Measurements from ENCODE around the gene HEMK1. TPM values are rescaled to one million over a fixed set of nuclear protein-coding genes. Genes with fewer than 3 reads are reported as not detected.

Gene HEMK1
- total RNA-seq, 1 donor from 2014 or later = 15.2 TPM

DNA sequence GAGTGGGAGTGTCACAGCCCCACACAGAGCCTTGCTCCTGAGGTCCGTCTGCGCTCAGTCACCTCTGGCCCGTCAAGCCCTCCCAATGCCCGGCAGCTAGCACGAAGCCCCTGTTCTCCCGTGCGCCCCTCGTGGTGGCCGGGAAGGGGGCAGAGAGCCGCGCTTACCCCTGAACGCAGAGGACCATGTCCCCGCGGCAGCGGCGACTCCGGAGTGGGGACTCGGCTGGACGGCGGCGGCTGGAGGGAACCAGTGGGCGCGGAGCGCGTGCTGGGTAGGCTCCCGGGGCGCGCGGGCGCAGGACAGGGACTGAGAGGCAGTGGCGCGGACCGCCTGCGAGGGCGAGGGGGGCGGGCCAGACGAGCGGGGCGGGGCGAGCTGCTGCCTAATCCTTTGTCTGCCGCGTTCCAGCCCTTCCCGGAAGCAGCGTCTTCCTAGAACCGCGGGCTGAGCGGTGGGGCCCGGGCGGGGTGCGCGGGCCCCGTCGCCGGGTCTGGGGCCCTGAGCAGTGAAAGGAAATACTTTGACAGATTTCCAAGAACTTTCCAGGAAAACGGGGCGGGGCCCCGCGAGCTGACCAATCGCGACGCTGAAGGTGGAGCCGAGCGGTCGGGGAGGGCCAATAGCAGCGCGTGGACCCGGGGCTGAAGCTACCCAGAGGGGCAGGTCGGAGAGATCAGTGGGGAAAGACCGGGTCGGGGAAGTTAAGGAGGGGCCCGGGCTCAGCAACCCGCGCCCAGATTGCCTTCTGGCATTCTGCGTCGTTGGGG is 42.3 kb downstream of the HEMK1 start, which contains the start of gene CISH:
CISH (minus strand) TSS at position 311 of the 770 bp plus-strand sequence; CDS start at position 187, 124 bp downstream.
- H3K9me3 Mint-ChIP-seq (ENCODE audit: low read depth) = no peaks in the 10 kb centered on the region
- DNase-seq (ENCODE audit: low spot score) = no peak
- H3K27ac Mint-ChIP-seq (ENCODE audit: unreplicated experiment) = peak within 1 kb of the TSS; percentile 68
- no peaks in the 10 kb centered on the region for H3K36me3 Mint-ChIP-seq (ENCODE audit: low read depth)
- H3K27me3 Mint-ChIP-seq (ENCODE audit: low read depth) = no peaks in the 10 kb centered on the region
- peaks cover 27% of the 10 kb centered on the region for H3K4me1 Mint-ChIP-seq (ENCODE audit: low read depth)
- peak within 1 kb of the TSS; percentile 89 for H3K4me3 Mint-ChIP-seq (ENCODE audit: unreplicated experiment)
- TF ChIP-seq, protein P1, sequence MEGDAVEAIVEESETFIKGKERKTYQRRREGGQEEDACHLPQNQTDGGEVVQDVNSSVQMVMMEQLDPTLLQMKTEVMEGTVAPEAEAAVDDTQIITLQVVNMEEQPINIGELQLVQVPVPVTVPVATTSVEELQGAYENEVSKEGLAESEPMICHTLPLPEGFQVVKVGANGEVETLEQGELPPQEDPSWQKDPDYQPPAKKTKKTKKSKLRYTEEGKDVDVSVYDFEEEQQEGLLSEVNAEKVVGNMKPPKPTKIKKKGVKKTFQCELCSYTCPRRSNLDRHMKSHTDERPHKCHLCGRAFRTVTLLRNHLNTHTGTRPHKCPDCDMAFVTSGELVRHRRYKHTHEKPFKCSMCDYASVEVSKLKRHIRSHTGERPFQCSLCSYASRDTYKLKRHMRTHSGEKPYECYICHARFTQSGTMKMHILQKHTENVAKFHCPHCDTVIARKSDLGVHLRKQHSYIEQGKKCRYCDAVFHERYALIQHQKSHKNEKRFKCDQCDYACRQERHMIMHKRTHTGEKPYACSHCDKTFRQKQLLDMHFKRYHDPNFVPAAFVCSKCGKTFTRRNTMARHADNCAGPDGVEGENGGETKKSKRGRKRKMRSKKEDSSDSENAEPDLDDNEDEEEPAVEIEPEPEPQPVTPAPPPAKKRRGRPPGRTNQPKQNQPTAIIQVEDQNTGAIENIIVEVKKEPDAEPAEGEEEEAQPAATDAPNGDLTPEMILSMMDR (IDR thresholded peaks at IDR 0.05) = peak; percentile 78

DNA sequence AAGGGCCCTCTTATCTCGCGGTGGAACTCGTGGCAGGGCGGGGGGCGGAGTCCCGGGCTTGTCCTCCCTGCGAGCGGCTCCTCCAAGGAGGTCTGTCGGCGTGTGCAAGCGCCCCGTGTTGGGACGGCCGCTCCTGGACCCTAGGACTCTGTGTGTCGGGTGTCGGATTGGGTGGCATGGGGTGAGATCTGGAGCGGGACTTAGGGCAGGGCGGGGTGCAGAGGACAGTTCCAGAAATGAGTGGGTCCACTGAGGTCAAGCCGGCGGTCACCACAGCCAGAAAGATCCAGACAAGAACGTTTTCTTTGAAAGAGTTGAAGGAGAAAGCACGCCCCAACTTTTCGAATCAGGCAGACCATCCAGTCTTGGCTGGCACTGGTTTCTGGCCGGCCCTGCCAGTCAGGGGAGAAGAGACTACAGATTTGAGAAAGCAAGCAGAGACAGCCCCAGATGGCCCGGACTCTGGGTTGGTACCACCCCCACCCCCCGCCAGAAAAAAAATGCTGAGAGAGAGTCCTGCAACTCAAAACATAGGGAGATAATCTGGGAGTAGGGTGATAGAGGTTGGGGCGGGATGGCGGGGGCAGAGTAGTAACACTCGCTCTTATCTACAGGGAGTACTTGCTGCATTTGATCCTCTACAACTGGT is 43.0 kb downstream of the HEMK1 start:
- H3K4me3 Mint-ChIP-seq (ENCODE audit: unreplicated experiment) = peak overlapping the region; percentile 89
- no peak for DNase-seq (ENCODE audit: low spot score)
- peaks cover 27% of the 10 kb centered on the region for H3K4me1 Mint-ChIP-seq (ENCODE audit: low read depth)
- TF ChIP-seq, protein P1 (IDR thresholded peaks at IDR 0.05) = no peak
- H3K27ac Mint-ChIP-seq (ENCODE audit: unreplicated experiment) = peak overlapping the region; percentile 68
- no peaks in the 10 kb centered on the region for H3K9me3 Mint-ChIP-seq (ENCODE audit: low read depth)
- no peaks in the 10 kb centered on the region for H3K27me3 Mint-ChIP-seq (ENCODE audit: low read depth)
- H3K36me3 Mint-ChIP-seq (ENCODE audit: low read depth) = no peaks in the 10 kb centered on the region

DNA sequence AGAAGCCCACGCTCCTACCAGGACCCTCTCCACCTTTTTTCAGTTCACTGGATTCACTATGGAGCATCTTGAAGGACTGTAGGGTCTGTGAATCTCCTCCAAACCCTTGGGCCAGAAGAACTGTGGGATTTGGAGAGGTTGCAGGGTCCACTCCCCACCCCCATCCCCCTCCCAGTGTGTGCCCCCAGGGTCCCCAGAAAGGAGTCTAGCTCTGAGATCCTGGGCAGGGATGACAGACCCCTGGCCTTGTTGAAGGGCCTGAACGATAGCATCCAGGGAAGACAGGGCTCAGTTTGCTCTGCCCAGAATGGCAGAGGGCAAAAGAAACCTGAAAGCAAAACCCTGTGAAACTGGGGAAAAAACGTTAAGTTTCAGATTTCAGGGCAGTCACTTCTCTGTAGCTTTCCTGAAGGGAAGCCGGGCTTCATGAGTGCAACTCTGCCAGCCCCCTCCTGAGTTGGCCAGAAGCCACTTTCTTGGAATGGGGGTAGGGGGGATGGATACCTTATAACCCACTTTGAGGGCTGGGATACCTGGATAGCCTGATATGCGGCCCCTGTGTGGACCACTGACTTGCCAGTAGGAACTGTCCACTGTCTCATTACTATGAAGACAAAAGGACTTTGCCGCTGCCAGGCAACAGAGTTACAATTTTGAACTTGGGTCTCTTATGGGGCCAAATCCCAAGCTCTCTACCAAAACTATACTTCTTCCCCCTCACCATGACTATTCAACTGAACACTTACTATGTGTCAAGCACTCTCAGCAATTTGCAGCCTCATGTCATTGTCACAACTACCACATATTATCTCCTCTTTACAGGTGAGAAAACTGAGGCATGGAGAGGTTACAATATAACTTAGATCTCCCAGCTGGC is 43.9 kb downstream of the HEMK1 start:
- no peaks in the 10 kb centered on the region for H3K36me3 Mint-ChIP-seq (ENCODE audit: low read depth)
- TF ChIP-seq, protein P1 (IDR thresholded peaks at IDR 0.05) = no peak
- H3K27ac Mint-ChIP-seq (ENCODE audit: unreplicated experiment) = no peak overlapping the region
- no peak for DNase-seq (ENCODE audit: low spot score)
- peak overlapping the region; percentile 89 for H3K4me3 Mint-ChIP-seq (ENCODE audit: unreplicated experiment)
- H3K9me3 Mint-ChIP-seq (ENCODE audit: low read depth) = no peaks in the 10 kb centered on the region
- no peaks in the 10 kb centered on the region for H3K27me3 Mint-ChIP-seq (ENCODE audit: low read depth)
- peaks cover 33% of the 10 kb centered on the region for H3K4me1 Mint-ChIP-seq (ENCODE audit: low read depth)

DNA sequence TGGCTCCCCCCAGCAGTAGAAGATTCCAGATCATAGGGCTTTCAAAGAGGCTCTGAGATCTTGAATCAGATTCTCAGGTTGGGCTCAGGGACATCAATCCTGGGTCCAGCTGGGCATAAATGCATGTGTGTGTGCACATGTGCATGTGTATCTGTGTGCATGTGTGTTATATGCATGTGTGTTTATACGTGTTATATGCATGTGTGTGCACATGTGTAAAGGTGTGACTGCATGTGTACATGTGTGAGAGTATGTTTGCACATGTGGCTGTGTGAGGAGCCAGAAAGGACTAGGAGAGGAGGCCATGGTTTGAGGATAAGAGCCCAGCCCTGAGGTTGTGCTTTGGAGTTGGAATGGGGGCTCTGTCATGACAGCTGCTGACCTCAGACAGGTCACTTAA is 45.9 kb downstream of the HEMK1 start:
- no peak overlapping the region for H3K4me3 Mint-ChIP-seq (ENCODE audit: unreplicated experiment)
- no peaks in the 10 kb centered on the region for H3K9me3 Mint-ChIP-seq (ENCODE audit: low read depth)
- H3K27me3 Mint-ChIP-seq (ENCODE audit: low read depth) = no peaks in the 10 kb centered on the region
- TF ChIP-seq, protein P1 (IDR thresholded peaks at IDR 0.05) = no peak
- no peak overlapping the region for H3K27ac Mint-ChIP-seq (ENCODE audit: unreplicated experiment)
- H3K36me3 Mint-ChIP-seq (ENCODE audit: low read depth) = no peaks in the 10 kb centered on the region
- peaks cover 38% of the 10 kb centered on the region for H3K4me1 Mint-ChIP-seq (ENCODE audit: low read depth)
- no peak for DNase-seq (ENCODE audit: low spot score)

Measured in chondrocyte (in vitro differentiated cells).